LHCN-M2 (cell line): ENCODE results near the gene PXN. TPM values are rescaled to one million over a fixed set of nuclear protein-coding genes. Genes with fewer than 3 reads are reported as not detected.

Source experiments
- DNase-seq: peaks from one replicate; pipeline ENCODE4 v3.0.0-alpha.2; 2012; ENCODE audit warnings: low read depth
- total RNA-seq: library from RNA; depleted of rRNA; stranded (reverse); fragments of >200 nt; gene quantifications from 2 replicates; pipeline ENCODE4 v1.2.3, GENCODE V29; 2014; rRNA removed

PXN gene
- total RNA-seq, 1 experiment from 2014 or later = 152 TPM

DNA sequence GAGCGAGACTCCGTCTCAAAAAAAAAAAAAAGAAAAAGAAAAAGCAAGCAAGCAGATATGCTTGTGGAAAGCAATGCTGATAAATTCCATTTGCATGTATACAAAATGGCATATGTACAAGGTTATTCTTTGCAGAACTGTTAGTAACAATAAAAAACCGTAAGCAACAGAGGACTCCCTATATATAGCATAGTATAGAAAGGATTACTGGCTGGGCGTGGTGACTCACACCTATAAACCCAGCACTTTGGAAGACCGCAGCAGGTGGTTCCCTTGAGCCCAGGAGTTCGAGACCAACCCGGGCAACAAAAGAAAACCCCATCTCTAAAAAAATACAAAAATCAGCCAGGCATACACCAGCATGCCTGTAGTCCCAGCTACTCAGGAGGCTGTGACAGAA, 84.6 kb downstream of the PXN start:
- DNase-seq = no peak

DNA sequence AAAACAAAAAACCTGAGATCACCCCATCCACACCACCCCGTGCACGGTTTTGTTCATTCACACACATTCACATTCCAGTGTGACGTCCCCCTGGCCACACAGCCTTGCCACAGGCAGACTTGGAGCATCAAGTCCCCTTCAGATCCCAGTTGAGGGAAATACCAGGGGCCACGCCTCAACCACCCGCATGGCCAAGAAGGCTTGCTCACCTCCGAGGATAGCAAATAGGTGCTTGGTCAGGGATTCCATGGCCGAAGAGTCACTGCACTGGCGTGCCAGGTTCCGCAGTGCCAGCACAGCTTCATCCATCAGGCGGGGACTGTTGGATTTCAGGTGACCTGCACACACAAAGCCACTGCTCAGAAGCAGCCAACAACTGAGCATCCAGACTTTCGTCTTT, 90.0 kb downstream of the PXN start:
- DNase-seq = no peak

DNA sequence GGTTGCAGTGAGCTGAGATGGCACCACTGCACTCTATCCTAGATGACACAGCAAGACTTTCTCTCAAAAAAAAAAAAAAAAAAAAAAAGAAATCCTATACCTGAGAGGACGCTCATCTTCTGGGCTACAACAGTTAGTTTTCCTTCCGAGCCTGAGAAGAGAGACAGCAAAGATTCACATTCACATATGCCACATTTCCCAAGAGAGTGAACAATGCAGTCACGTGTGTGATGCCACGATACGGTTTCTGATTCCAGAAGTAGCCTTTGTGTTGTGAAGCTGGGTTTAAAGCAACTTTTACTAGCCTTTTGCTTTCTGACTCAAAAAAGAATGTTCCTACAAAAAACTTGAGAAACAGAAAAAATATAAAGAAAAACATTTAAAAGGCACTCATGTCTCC, 90.5 kb downstream of the PXN start:
- DNase-seq = no peak

DNA sequence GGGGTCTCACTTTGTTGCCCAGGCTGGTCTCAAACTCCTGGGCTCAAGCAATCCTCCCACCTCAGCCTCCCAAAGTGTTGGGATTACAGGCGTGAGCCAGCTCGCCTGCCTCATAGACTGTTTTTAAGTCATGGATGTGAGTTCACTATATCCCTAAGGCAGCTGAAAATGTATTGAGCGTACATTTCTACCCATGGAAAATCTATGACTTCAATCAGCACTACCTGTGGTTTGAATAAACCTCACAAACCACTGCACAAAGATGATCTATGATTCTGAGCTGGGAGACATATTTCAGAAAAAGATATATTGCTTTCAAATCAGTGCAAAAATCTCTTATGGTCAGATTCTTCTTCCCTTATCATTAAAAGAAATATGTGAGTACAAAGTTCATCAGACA, 93.5 kb downstream of the PXN start:
- no peak for DNase-seq

DNA sequence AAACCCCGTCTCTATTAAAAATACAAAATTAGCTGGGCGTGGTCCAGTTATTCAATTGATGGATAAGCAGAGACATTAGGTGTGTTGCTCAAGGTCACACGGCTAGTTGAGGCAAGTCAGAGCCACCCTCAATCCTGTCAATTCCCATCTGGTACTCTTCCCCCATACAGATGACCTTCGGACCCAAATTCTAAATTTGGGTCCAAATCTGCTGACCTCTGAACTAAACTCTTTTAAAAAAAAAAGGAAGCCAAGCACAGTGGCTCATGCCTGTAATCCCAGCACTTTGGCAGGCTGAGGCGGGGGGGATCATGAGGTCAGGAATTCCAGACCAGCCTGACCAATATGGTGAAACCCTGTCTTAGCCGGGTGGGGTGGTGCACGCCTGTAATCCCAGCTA, 94.9 kb downstream of the PXN start:
- DNase-seq = no peak

DNA sequence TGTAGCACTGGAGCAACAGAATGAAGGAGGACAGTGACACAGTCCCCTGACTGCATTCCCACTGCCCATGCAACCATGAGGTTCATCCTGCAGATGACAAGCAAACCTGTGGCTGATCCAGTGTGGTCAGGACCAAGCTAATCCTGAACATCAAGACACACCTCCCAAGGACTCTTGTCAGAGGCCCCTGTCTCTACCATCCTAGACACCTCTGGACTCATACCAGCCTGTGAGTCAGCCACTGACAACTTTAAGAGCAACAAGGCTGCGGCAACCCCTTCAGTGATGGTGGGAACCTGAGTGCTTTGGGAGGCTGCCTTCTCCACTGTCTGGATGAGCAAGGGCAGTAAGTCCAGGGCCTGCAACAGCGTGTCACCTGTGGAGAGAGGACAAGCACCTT, 95.6 kb downstream of the PXN start:
- DNase-seq = no peak

DNA sequence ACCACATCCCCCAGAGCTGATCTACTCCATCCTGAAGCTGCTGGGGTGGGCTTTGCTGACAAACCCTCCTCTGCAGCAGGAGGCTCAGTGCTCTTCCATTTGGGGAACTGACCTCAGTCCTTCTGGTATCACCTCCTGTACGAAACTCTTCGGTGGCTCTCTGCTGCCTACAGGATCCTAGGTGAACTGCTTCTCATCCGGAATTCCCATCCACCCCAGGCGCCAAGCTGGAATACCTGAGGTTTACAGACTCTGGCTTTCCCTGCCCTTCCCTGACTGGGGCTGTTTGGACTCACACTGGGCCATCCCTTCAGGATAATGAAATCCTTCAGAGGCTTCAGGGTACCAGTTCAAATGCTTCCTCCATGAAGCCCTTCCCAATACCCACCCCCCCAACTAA, 97.2 kb downstream of the PXN start:
- DNase-seq = no peak

DNA sequence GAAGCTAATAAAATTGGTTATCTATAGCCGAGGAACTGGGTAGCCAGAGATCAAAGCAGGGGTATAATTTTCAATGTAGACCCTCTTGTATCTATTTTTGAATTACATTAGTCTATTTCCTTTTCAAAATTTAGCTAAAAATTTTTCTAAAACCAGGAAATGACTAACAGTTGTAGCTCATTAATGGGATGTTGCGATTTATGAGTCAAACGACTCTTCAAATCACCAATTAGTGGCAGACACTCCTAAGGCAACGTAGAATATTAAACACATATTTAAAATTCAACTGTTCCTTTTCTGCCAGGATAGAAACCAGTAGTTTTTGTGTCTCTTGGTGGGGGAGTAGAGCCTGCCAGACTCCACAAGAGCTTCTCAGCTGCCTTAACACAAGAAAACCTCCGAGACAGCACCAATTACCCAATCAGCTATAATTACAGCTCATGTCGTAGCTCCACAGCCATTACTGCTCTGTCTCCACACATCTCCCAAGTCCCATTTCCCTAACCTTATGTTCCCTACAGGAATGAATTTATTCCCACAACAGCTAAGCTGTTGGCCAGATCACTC, 97.9 kb downstream of the PXN start:
- DNase-seq = no peak

DNA sequence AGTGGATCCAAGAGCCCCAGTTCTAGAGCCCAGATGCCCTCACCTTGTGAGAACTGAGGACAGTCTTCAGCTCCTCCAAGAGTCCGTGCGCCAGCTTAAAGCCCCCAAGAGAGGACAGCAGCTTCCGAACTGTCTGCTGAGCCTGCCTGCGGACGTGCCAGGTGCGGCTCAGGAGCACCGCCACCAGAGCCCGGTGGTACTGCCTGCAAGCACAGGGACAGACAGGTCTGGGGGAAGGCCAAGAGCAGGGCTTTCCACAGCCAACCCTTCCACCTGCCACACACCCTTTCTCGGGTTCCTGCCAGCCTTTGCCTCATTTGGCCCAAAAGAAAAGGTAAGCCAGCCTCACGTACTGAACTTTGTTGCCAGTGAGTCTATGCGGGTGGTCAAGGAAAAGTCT, 101.2 kb downstream of the PXN start:
- DNase-seq = no peak

DNA sequence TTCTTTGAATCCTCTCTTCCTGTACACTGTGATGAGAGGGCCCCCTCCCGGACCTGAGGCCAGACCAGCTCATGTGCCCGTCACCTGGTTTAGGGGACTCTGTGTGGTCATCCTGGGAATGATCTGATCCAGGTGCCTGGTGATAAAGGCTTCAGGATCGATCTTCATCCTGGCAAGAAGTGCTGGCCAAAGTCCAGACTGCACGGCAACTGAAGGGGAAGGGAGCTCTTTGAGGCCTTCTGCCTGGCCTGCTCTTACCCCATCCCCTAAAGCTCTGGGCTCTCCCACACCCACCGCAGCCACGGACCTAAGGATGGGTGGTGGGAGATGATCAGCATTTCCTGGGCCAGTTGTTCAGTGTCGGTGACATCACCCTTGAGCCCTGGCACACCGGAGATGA, 102.8 kb downstream of the PXN start:
- DNase-seq = no peak

DNA sequence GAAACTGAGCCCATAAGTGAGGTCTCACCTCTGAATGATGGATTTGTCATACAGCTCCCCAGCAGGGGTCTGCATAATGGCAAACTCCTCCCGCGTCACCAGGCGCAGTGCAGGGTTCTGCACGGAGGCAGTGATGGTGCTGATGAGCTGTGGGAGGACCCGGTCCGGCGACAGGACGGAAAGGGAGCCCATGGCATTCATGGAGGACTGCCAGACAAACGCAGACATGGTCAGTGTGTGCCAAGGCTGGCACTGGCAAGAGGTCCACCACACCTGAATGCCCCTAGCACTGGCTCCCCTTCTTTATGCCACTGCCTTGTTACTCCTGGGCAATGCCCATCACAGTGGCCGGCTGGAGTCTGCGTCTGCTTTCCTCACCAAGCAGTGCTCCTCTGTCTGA, 103.7 kb downstream of the PXN start:
- DNase-seq = no peak

Other genes with a start within 250 kb of the PXN start
- gene RAB35, start 149.0 kb downstream of the PXN start, total RNA-seq = 35.3 and 43.5 TPM in 2 replicates
- gene GCN1, start 71.0 kb downstream of the PXN start, total RNA-seq = 66.6 and 71.0 TPM in 2 replicates
- gene RPLP0, start 64.6 kb downstream of the PXN start, total RNA-seq = 3,359 and 3,689 TPM in 2 replicates
- not detected in 2 replicates for gene RNU4-2, start 26.2 kb upstream of the PXN start, total RNA-seq
- under 0.01 TPM in 1 of 2 replicates, not detected in the other for gene RNU4-1, start 27.5 kb upstream of the PXN start, total RNA-seq
- 1.6 and 2.1 TPM in 2 replicates for gene SIRT4, start 36.6 kb upstream of the PXN start, total RNA-seq
- not detected in 2 replicates for gene PLA2G1B, start 62.0 kb upstream of the PXN start, total RNA-seq
- not detected in 2 replicates for gene MSI1, start 103.4 kb upstream of the PXN start, total RNA-seq
- 378 and 392 TPM in 2 replicates for gene COX6A1, start 172.4 kb upstream of the PXN start, total RNA-seq
- 52.1 and 59.5 TPM in 2 replicates for gene TRIAP1, start 180.7 kb upstream of the PXN start, total RNA-seq
- gene GATC, start 180.7 kb upstream of the PXN start, total RNA-seq = 24.3 TPM in 2 replicates
- 170 and 172 TPM in 2 replicates for gene SRSF9, start 204.0 kb upstream of the PXN start, total RNA-seq
- 308 and 404 TPM in 2 replicates for gene DYNLL1, start 230.4 kb upstream of the PXN start, total RNA-seq